Medulla oblongata (tissue), 1 donor: ENCODE results near the gene BLVRB.
A peak's percentile ranks its signal among the peaks of the same experiment; 100 is the strongest.
"Not testable (repeated sequence)": the region's sequence is repeated elsewhere in the genome, so short reads cannot be mapped to it uniquely, and the experiment has no call there.

ENCODE experiments used
- DNase-seq: peaks from one replicate; pipeline ENCODE4 v3.0.0-alpha.2; 2015; ENCODE audit errors: extremely low spot score

BLVRB gene

GRCh38 chr19:40449506-40449905 is 16.0 kb downstream of the BLVRB start:
- DNase-seq: no peak

DNA sequence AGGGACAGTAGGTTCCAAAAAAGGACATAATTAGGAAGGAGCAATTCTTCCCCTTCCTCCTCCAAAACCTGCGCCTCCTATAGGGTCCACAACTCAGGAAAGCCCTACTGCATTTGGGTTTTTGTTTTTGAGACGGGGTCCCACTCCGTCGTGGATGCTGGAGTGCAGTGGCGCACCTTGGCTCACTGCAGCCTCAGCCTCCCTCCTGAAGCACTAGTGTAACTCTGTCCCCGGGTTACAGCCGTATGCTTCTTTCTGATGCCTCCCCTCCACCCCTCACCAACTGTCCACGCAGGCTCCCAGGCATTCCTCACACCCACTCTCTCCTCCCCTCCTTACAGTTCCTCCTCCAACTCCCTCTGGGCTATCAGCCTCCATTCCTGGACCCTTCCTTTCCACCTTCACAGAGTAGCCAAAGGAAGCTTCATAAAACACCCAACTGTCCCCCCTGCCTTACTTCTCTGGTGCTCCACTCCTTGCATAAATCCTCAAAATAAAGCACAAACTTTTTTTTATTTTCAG is 19.2 kb downstream of the BLVRB start:
- DNase-seq: no peak

DNA sequence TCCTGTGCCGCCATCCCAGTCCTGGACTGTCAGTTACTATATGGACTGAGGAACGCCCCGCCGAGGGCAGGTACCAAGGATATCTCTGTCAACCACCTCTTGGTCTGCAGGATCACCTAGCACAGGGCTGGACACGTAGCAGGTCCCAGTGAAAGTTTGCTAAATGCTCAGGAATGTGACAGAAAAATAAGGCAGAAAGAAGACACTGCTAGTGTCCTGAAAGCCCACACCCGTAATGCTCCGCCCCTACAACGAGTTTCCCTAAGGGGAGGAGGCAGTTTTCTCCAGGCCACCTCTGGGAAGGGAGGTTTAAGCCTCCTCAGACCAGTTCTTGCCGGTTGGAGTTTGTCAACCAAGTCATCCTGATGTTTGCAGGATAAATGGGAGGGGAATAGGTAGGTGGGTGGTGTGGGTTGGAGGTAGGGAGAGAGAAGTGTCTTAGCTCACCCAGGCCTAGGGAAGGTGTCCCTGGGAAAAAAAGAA is 19.7 kb downstream of the BLVRB start:
- no peak for DNase-seq

GRCh38 chr19:40444825-40445312 is 20.7 kb downstream of the BLVRB start:
- no peak for DNase-seq

DNA sequence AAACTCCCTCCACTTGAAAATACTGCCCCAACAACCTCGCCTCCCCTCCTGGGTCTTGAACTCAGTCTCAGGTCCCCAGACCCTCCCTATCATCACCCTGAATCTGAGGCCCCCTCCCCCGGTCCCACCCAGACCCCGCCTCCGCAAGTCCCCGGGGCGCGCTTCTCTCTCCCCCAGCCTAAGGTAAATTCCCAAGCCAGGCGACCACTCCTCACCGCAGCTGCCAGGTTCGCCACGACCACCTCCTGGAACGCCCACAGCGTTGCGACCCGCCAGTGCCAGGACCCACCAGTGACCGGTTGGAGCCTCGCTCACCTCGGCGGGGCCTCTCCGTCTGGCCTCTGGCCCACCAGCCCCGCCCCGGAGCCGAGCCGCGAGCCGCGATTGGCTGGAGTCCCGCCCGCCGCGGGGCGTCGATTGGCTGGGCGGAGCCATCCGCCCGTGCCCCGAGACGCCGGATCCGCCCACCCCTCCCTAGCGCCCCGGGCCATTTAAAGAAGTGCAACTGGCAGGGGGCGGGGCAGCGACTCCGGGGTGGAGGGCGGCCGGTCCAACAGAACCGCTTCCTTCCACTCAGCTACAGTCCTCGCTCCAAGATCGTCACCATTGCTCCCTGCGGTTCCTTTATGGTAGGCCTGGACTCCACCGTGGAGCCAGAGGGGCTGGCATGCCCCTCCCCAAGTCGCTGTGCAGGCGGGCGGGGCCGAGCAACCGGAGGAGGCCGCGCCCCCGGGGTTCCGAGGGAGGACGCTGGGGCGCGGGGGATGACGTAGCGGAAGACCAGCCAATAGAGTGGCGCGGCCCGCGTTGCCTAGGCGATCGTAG is 21.3 kb downstream of the BLVRB start, which contains the start of gene SERTAD3:
TSS of gene SERTAD3 (minus strand) at position 336 of the 825 bp plus-strand sequence. CDS start 2,255 bp downstream, outside the sequence.
- peak; percentile 98 for DNase-seq

- peak; percentile 99 for DNase-seq
These were observed 22.2 kb downstream of the BLVRB start for GRCh38 chr19:40443131-40443999.

DNA sequence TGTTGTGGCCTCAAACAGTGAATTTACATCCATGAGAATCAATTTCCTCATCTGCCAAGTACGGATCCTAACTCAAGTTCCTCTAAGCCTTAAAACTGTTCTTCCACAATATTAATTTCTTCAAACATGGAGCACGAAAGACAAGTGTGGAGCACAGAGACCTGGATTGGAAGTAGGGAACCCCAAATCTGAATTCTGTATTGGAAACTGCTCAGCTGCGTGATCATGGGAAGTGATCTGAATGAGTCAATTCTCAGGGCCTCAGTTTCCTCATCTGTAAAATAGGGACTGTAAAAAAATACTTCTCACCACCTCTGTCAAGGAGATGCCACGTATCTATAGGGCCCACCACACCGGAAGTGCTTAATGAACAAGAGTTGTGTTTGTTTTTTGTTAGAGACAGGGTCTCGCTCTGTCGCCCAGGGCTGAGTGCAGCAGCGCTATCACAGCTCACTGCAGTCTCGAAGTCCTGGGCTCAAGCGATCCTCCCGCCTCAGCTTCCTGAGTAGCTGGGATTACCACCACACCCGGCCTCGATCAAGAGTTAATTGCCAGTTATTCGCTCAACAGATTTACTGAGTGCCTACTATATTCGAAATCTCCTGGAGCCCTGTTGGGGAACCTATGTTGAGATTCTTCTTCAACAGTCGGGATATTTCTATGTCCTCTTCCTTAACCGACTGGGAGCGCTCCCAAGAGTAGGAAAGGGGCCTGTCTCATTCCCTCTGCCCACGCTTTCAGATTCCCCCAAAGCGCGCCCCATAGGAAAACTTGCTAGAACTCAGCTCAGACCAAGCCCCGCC is 23.0 kb downstream of the BLVRB start:
- no peak for DNase-seq

DNA sequence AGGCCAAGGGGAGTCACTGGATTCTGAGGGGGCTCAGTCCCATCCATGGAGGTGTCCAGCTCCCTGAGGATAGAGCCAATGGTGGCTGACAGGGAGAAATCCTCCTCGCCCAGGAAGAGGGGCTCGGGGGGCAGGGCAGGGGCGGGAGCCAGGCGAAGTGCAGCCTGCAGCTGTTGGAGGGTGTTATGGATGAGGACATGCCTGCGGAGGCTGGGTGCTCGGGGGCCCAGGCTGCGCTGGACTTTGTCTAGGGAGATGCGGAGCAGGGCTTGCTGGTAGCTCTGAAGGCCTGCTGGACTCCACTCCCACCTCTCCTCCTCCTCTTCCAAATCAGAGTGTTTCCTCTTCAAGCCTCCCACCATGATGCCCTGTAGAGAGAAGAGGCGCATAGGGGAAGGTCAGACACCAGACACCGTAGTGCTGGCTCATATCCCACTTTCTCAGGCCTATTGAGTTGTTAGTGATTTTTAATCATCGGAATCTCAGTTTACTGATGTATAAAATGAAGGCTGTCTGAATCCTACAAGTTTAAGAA is 23.8 kb downstream of the BLVRB start:
- DNase-seq: no peak

DNA sequence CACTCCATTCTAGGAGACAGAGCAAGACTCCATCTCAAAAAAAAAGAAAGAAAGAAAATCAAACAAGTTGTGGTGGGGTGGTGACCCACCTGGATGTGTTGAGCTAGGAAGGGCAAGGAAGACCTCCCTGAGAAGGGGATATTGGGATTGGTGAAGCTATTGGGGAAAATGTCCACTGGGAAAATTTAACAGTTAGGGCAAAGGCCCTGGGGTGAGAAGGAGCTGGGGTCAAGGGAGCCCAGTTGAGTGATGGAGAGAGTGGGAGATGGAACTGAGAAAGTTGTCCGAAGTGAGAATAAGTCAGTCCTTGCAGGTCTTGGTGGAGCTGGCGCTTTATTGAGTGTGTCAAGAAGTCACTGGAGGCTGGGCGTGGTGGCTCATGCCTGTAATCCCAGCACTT is 27.3 kb downstream of the BLVRB start:
- no peak for DNase-seq

DNA sequence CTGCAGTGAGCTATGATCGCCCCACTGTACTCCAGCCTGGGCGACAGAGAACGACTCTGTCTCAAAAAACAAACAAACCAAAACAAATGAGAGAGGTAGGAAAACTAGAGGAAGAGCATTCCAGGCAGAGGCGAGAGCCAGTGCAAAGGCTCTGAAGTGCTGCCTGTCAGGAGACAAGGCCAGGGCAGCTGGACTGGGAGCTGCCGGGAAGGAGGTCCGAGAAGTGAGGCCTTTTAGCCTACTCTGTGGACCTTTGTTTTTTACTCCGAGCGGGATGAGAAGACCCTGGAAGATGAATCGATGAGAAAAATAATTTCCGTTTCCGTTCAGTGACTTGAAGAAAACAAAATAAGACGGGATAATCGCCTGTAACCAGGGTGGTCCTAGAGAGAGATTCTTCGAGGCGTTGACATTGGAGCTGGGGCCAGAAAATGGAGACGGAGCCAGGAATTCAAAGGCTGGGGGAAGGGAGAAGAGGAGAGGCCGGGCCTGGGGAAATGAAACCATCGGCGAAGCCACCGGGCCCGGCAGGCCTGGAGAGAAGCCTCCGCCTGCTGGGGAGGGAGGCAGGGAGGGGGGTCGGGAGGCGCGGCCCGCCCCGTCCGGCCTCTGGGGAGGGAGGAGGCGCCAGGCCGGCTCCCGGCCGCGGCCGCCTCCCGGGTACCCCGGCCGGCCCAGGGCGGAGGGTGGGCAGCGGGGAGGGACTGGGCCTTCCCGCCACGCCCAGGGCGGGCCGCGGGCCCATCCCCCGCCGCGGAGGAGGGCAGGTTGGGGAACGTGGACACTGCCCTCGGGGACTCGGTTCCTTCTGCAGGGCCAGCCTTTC is 31.9 kb downstream of the BLVRB start:
- DNase-seq: peak; percentile 92

DNA sequence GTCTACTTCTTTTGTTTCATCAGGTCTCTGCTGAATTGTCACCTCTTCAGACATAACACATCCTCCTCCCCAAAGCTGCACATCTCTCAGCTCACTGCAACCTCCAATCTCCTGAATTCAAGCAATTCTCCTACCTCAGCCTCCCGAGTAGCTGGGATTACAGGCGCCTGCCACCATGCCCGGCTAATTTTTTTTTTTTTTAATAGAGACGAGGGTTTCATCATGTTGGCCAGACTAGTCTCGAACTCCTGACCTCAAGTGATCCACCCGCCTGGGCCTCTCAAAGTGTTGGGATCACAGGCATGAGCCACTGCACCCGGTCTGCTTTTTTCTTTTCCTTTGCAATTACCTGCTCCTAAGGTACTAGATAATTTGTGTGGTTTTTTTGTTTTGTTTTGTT is 32.8 kb downstream of the BLVRB start:
- DNase-seq: not testable (repeated sequence)

GRCh38 chr19:40431698-40432097 is 33.8 kb downstream of the BLVRB start:
- DNase-seq: no peak

- not testable (repeated sequence) for DNase-seq
These were observed 35.3 kb downstream of the BLVRB start for GRCh38 chr19:40430242-40430641.

- DNase-seq: not testable (repeated sequence)
These were observed 37.3 kb downstream of the BLVRB start for GRCh38 chr19:40428197-40428596.

DNA sequence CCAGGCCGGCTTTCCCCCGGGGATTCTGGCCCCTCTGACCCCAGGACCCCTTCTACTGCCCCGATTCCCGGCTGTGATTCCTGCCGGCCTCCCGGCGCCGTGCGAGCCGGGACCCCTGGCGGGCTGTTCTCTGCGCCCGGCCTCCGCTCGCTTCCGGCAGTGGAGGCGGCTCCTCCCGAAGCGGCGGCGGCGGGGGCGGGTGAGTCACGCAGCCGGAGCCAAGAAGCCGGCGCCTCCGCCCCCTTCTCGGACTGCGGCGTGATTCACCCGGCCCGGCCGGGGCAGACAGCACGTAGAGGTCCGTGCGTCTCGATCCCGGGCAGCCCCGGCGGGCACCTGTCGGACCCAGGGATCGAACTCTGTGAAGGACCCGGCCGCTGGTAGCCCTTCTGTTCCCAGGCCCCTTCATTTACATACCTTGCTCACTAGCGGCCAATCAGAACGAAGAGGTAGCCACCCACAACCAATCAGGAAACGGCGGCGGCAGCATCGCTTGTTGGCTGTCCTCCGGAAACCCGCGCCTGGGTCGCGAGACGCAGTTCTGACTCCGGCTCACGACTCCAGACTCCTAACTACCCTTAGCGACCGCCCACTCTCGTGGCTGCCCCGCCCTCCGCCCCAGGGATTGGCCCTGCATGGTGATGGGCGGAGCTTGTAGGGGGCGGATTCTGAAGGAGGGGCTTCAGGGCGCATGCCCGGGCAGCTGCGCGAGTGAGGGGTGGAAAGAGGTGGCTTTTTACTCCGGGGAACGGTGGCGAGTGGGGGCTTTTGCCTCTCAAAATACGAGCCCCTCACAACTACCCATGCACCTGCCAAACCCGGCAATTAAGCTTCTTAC is 39.9 kb downstream of the BLVRB start, which contains the start of gene SERTAD1:
TSS of gene SERTAD1 (minus strand) at position 543 of the 838 bp plus-strand sequence. CDS start 2,446 bp downstream, outside the sequence.
- DNase-seq: peak; percentile 100

GRCh38 chr19:40424637-40425449 is 40.7 kb downstream of the BLVRB start:
- peak; percentile 61 for DNase-seq

GRCh38 chr19:40423938-40424337 is 41.6 kb downstream of the BLVRB start:
- no peak for DNase-seq
